Smooth muscle cell (in vitro differentiated cells): ENCODE measurements around the gene ASB5. TPM values are rescaled to one million over a fixed set of nuclear protein-coding genes. Genes with fewer than 3 reads are reported as not detected.
"Not testable (repeated sequence)": the region's sequence is repeated elsewhere in the genome, so short reads cannot be mapped to it uniquely, and the experiment has no call there.

ENCODE experiments used
- DNase-seq: peaks from one replicate; lab custom pipeline; 2025; ENCODE audit not compliant: unreplicated experiment; lab: John Stamatoyannopoulos, UW
- H2AFZ ChIP-seq: fragments of 200-600 bp; sonication (generic); 2 replicates; pipeline ENCODE4 v1.6.0; 2016; ENCODE audit warnings: antibody characterized with exemption, low read depth, mild to moderate bottlenecking
- H3F3A ChIP-seq: fragments of 200-600 bp; sonication (generic); 2 replicates; pipeline ENCODE4 v1.6.0; 2017; ENCODE audit warnings: antibody characterized with exemption, low read depth
- H3K27ac ChIP-seq: fragments of 200-600 bp; sonication (generic); 2 replicates; pipeline ENCODE4 v1.5.1; 2016; ENCODE audit warnings: low read depth, mild to moderate bottlenecking
- H3K27me3 ChIP-seq: fragments of 200-600 bp; sonication (generic); 2 replicates; pipeline ENCODE4 v1.6.1; 2016; ENCODE audit warnings: low read depth, mild to moderate bottlenecking
- H3K36me3 ChIP-seq: fragments of 200-600 bp; sonication (generic); 2 replicates; pipeline ENCODE4 v1.5.1; 2016; ENCODE audit warnings: low read depth
- H3K4me1 ChIP-seq: fragments of 200-600 bp; sonication (generic); 2 replicates; pipeline ENCODE4 v1.5.1; 2016; ENCODE audit warnings: low read depth
- H3K4me2 ChIP-seq: fragments of 200-600 bp; sonication (generic); 2 replicates; pipeline ENCODE4 v1.6.0; 2016; ENCODE audit warnings: mild to moderate bottlenecking
- H3K4me3 ChIP-seq: fragments of 200-600 bp; sonication (generic); 2 replicates; pipeline ENCODE4 v1.5.1; 2016; ENCODE audit warnings: mild to moderate bottlenecking
- H3K79me2 ChIP-seq: fragments of 200-600 bp; sonication (generic); 2 replicates; pipeline ENCODE4 v1.6.0; 2016; ENCODE audit warnings: low read depth, mild to moderate bottlenecking
- H3K9ac ChIP-seq: fragments of 200-600 bp; sonication (generic); 2 replicates; pipeline ENCODE4 v1.6.0; 2016; ENCODE audit warnings: low read depth
- H3K9me3 ChIP-seq: fragments of 200-600 bp; sonication (generic); replicated peaks from 2 replicates; pipeline ENCODE4 v1.5.1; 2016; ENCODE audit warnings: low read depth
- H4K20me1 ChIP-seq: fragments of 200-600 bp; sonication (generic); 2 replicates; pipeline ENCODE4 v1.6.0; 2016; ENCODE audit warnings: low read depth
- WGBS: methylation state at CpG from one replicate; pipeline ENCODE4 v1.1.7; 2016; ENCODE audit warnings: low lambda C conversion rate; 5-methylcytosine and 5-hydroxymethylcytosine counted together
- polyA plus RNA-seq: library from polyadenylated mRNA; unstranded; fragments of >200 nt; fragmentation: Nextera tagmentation; extraction: Ambion mirVana; gene quantifications from 2 replicates; pipeline ENCODE4 v1.2.1, GENCODE V29; 2016
- total RNA-seq: library from RNA; depleted of rRNA; stranded (reverse); fragments of >200 nt; gene quantifications from 2 replicates; pipeline ENCODE4 v1.2.3, GENCODE V29; 2014
- TF ChIP-seq, protein P1 (sequence below): fragments of 200-600 bp; sonication (generic); IDR thresholded peaks from 2 replicates; pipeline ENCODE4 v1.5.1; 2017; ENCODE audit warnings: borderline replicate concordance, mild to moderate bottlenecking, antibody characterized with exemption; ENCODE audit not compliant: insufficient read depth, poor library complexity, severe bottlenecking

ASB5 gene
- total and polyA plus RNA-seq, 2 experiments from 2014 or later = 0.18 TPM; not detected in 1

DNA sequence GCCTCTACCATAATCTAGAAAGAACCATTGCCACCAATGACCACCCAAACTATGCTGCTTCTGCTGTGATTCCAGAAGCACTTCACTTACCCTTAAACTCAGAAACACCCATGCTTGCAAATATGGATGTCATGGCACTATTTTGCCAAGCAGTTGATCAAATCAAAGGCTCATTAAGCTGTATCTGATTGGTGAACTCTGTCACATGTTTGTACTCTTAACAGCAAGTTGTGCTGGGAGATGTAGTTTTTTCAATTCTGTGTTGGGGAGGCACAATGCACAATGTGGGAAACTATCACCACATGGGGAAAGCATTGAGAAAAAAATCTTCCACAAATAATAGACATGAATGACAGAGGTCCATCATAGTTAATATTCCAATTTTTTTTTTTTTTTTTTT is 31.5 kb upstream of the ASB5 start:
- TF ChIP-seq, protein P1, sequence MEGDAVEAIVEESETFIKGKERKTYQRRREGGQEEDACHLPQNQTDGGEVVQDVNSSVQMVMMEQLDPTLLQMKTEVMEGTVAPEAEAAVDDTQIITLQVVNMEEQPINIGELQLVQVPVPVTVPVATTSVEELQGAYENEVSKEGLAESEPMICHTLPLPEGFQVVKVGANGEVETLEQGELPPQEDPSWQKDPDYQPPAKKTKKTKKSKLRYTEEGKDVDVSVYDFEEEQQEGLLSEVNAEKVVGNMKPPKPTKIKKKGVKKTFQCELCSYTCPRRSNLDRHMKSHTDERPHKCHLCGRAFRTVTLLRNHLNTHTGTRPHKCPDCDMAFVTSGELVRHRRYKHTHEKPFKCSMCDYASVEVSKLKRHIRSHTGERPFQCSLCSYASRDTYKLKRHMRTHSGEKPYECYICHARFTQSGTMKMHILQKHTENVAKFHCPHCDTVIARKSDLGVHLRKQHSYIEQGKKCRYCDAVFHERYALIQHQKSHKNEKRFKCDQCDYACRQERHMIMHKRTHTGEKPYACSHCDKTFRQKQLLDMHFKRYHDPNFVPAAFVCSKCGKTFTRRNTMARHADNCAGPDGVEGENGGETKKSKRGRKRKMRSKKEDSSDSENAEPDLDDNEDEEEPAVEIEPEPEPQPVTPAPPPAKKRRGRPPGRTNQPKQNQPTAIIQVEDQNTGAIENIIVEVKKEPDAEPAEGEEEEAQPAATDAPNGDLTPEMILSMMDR = no peak
- no peaks in the 10 kb centered on the region for H4K20me1 ChIP-seq
- H3K27me3 ChIP-seq = no peaks in the 10 kb centered on the region
- H3K9ac ChIP-seq = no peak overlapping the region
- no peak overlapping the region for H2AFZ ChIP-seq
- H3K4me3 ChIP-seq = no peak overlapping the region
- H3F3A ChIP-seq = no peaks in the 10 kb centered on the region
- peaks cover 12% of the 10 kb centered on the region for H3K4me1 ChIP-seq
- no peak for DNase-seq
- no peaks in the 10 kb centered on the region for H3K79me2 ChIP-seq
- no peaks in the 10 kb centered on the region for H3K36me3 ChIP-seq
- H3K9me3 ChIP-seq = no peaks in the 10 kb centered on the region
- H3K27ac ChIP-seq = no peak overlapping the region
- H3K4me2 ChIP-seq = no peak overlapping the region

DNA sequence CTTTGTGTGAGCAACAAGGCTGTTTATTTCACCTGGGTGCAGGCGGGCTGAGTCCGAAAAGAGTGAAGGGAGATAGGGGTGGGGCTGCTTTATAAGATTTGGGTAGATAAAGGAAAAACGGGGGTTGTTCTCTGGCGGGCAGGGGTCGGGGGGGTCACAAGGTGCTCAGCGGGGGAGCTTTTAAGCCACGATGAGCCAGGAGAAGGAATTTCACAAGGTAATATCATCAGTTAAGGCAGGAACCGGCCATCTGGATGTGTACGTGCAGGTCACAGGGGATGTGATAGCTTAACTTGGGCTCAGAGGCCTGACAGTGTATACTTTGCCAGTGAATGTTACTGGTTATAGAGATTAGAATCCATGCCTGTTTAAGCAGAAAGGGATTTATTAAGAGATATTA is 31.0 kb upstream of the ASB5 start:
- Histone ChIP-seq H3K9me3 (no peaks in the 10 kb centered on the region), H3K4me3 (no peak overlapping the region), H3K4me1 (peaks cover 12% of the 10 kb centered on the region), H3K4me2 (no peak overlapping the region), H3K79me2 (no peaks in the 10 kb centered on the region), H3K9ac (no peak overlapping the region), H3K27me3 (no peaks in the 10 kb centered on the region), H4K20me1 (no peaks in the 10 kb centered on the region), H3F3A (no peaks in the 10 kb centered on the region), H3K27ac (no peak overlapping the region), H3K36me3 (no peaks in the 10 kb centered on the region), H2AFZ (no peak overlapping the region)
- DNase-seq = no peak
- TF ChIP-seq, protein P1 = no peak
- 71% methylated on average over 9 of the region's 9 CpGs for WGBS

DNA sequence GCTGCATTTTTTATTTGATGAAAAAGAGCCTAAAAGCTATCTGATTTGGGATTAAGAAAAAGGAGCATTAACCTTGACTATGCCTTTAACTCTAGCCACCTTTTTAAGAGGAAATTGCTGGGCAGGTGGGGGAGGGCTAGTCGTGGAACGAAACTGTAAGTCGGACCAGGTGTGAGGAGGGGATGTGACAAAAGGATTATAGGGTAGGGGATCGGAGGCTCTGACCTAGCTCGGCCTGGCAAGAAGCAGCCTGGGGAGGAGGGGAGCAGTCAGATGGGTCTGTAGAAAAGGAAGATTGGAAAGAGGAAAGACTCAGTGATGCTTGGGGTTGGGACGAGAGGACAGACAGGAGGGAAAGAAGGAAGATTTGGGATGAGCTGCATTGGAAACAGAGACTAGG is 29.6 kb upstream of the ASB5 start:
- TF ChIP-seq, protein P1 = no peak
- no peaks in the 10 kb centered on the region for H3K36me3 ChIP-seq
- 79% methylated on average over 6 of the region's 6 CpGs for WGBS

DNA sequence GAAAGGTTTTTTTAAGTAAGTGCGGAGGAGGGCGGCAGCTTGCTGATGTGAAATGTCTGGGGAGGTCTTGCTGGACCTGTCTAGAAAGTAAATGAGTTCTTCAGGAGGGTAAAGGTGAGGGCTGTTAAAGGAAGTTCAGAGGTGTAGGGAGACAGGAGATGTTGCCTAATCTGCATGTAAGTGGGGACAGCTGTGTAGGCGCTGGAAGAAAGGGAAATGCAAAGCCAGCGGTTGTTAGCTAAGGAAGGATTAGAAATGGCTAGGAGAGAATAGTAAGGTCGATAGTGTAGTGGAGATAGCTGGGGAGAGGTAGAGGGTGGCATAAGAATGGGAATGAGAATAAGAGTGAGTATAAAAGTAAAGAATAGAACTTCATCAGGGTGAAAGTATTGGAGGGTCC is 26.9 kb upstream of the ASB5 start:
- H3F3A ChIP-seq, H3K9me3 ChIP-seq, H2AFZ ChIP-seq, H3K9ac ChIP-seq, H3K27me3 ChIP-seq, H3K4me1 ChIP-seq, H3K4me3 ChIP-seq, H3K79me2 ChIP-seq, DNase-seq, H3K27ac ChIP-seq, H4K20me1 ChIP-seq, H3K36me3 ChIP-seq, H3K4me2 ChIP-seq: not testable (repeated sequence)
- 63% methylated on average over 5 of the region's 5 CpGs for WGBS

More for the DNA sequence above, 29.6 kb upstream of the ASB5 start:
- no peak overlapping the region for H3K4me2 ChIP-seq
- peaks cover 12% of the 10 kb centered on the region for H3K4me1 ChIP-seq
- H2AFZ ChIP-seq = no peak overlapping the region
- no peak overlapping the region for H3K27ac ChIP-seq
- H3K9ac ChIP-seq = no peak overlapping the region
- no peaks in the 10 kb centered on the region for H4K20me1 ChIP-seq
- H3K79me2 ChIP-seq = no peaks in the 10 kb centered on the region
- H3F3A ChIP-seq = no peaks in the 10 kb centered on the region
- no peaks in the 10 kb centered on the region for H3K9me3 ChIP-seq
- no peak for DNase-seq
- H3K4me3 ChIP-seq = no peak overlapping the region
- no peaks in the 10 kb centered on the region for H3K27me3 ChIP-seq
